Neural cell (in vitro differentiated cells): Measurements from ENCODE around the gene NBPF11.
"Not testable (repeated sequence)": the region's sequence is repeated elsewhere in the genome, so short reads cannot be mapped to it uniquely, and the experiment has no call there.

ENCODE experiments used
- CTCF ChIP-seq: fragments of 450-650 bp; IDR thresholded peaks from 2 replicates; pipeline ENCODE4 v1.5.1; 2014; ENCODE audit warnings: antibody characterized with exemption, mild to moderate bottlenecking, moderate library complexity; ENCODE audit not compliant: poor library complexity, severe bottlenecking
- EP300 ChIP-seq: fragments of 450-650 bp; conservative IDR thresholded peaks from 2 replicates; pipeline ENCODE4 v1.6.1; 2014; ENCODE audit warnings: antibody characterized with exemption, mild to moderate bottlenecking, moderate library complexity; ENCODE audit not compliant: poor library complexity, severe bottlenecking
- EZH2 ChIP-seq: fragments of 200-600, 300-800 bp; shearing (Covaris generic), sonication (generic); IDR thresholded peaks from 2 replicates; pipeline ENCODE4 v1.6.1; 2014; ENCODE audit warnings: antibody characterized with exemption, low read length, borderline replicate concordance, mild to moderate bottlenecking; ENCODE audit not compliant: insufficient read depth, poor library complexity, severe bottlenecking
- MXI1 ChIP-seq: fragments of 450-650 bp; conservative IDR thresholded peaks from 2 replicates; pipeline ENCODE4 v1.6.1; 2014; ENCODE audit warnings: antibody characterized with exemption, mild to moderate bottlenecking; ENCODE audit not compliant: poor library complexity, severe bottlenecking
- RAD21 ChIP-seq: fragments of 450-650 bp; conservative IDR thresholded peaks from 2 replicates; pipeline ENCODE4 v1.6.1; 2014; ENCODE audit warnings: antibody characterized with exemption, mild to moderate bottlenecking, moderate library complexity
- REST ChIP-seq: IDR thresholded peaks from 2 replicates; pipeline ENCODE4 v1.6.1; 2012; ENCODE audit warnings: borderline replicate concordance
- TAF1 ChIP-seq: IDR thresholded peaks from 2 replicates; pipeline ENCODE4 v1.6.1; 2012; ENCODE audit warnings: low read depth

- not testable (repeated sequence) for TF ChIP-seq CTCF, EP300, MXI1, EZH2, RAD21, TAF1, REST
These were observed 73.2 kb downstream of the NBPF11 start for GRCh38 chr1:148078632-148079519.
